GM21717 (cell line): ENCODE data around the gene APMAP.
"Not testable (repeated sequence)": the region's sequence is repeated elsewhere in the genome, so short reads cannot be mapped to it uniquely, and the experiment has no call there.

Source experiments
- ATAC-seq: cut with Tn5 transposase; IDR thresholded peaks from one replicate; pipeline ENCODE4 v1.9.1; 2021; ENCODE audit warnings: mild to moderate bottlenecking, moderate library complexity; ENCODE audit not compliant: unreplicated experiment

The APMAP gene

DNA sequence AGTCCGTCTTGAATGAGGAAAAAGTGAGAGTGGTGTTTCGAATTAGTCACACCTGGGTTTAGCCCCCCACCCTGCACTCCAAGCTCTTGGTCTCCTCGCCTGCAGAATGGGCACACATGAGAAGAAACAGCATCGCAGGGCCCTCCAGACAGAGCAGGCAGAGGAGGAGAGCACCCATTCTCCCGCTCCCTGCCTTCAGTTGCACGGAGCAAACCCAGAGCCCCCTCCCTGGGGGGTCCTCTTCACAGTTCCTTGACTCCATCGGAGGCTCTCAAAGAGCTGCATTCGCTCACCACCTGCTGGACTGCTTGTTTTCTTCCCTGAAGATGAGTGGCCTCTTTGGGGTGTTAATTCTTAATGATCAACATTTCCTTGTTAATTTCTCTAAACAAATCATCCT lies 38.4 kb downstream of the APMAP start:
- no peak for ATAC-seq

DNA sequence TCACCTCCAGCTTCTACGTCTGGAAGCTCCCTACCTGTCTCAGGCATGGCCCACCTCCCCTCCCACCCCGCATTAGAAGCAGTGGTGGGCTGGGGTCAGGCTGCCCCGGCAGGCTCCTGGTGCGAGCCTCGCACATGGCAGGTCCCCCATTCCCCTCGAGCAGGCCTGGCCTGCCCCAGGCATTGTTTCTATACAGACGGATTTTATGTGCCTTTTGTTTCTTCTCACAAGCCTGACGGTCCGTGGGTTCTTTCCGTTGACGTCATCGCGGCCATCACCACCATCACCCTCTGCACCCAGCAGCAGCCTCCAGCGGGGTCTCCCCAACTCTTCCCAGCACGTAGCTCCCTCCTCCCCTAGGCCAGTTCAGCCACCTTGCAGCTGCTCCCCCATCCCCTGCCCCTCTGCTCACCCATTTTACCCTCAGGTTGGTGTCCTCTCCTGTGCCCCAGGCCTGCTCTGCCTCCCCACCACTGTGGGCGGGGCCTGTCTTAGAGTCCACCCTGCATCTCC lies 38.9 kb downstream of the APMAP start:
- no peak for ATAC-seq

DNA sequence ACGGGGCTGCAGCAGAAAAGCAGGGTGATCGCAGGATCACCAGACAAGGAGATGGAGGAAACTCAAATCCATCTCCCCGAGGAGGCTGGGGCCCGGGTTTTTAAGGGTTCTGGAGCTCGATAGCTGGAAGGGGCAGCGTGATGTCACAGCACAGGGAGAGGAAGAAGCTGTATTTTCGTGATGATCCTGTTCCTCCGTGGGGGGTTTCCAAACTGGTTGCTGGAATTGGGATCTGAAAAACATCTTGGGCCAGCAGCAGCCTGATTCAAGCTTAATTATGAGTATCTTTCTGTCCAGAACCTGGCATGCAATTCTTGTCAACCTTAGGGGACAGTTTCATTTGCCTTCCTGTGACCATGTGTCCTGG lies 39.4 kb downstream of the APMAP start:
- ATAC-seq: no peak

DNA sequence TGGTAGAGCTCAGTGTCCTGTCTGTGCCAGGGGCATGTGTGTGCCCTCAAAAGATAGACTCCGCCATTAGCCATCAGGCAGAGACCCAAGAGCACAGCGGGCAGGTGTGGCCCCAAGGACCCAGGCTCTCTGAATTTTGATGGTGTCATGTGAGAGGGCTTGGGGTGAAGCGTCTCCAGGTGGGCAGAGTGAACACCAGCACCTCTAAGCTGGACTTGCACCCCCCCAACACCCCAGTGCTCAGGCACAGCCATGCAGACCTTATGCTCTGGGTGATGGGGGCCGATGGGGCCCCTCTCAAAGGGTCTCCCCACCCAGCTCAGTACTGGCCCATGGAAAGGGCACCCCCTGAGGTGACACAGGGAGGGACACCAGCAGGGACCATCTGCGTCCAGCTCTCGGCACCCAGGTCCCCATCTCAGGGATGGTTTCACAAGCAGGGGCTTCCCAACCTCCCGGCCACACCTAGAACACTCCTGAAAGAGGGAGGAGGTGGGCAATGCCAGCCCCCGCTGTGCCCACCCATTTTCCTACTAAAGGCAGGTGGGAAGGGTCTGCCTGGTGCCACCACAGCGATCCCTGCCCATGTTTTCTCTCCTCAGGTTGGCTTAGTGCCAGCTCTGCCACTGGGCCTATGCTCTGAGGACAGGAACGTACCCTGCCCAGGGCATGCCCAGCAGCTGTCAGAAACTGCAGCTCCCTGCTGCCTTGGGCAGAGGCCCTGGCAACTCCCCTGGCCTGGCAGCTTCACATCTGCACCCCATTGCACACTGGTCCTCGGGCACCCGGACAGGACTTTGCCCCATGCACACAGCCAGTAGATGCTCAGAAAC lies 40.0 kb downstream of the APMAP start:
- ATAC-seq: no peak

DNA sequence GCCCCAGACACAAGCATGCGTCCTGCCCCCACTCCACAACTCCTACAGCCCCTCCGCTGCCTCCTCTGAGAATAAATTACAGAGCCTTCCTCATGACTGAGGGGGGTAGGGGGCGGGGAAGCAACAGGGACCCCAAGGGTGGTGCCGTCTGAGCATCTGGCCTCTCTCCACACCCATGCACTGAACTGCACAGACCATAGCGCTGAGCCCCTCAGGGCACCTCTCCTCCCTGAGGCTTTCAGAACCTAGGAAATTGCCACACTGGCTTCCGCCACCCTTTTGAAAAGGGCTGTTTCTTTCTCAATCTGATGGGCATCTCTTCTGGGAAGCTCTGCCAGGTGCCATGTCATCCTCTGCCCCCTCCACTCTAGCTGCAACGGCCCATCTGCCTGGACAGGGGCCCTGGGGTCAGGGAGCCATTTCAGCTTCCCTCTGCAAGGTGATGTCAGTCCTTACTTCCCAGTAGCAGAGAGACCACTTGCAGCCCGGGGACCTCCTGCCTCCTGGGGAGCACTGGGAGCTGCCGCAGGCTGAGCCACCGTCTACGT lies 40.9 kb downstream of the APMAP start:
- ATAC-seq: no peak

DNA sequence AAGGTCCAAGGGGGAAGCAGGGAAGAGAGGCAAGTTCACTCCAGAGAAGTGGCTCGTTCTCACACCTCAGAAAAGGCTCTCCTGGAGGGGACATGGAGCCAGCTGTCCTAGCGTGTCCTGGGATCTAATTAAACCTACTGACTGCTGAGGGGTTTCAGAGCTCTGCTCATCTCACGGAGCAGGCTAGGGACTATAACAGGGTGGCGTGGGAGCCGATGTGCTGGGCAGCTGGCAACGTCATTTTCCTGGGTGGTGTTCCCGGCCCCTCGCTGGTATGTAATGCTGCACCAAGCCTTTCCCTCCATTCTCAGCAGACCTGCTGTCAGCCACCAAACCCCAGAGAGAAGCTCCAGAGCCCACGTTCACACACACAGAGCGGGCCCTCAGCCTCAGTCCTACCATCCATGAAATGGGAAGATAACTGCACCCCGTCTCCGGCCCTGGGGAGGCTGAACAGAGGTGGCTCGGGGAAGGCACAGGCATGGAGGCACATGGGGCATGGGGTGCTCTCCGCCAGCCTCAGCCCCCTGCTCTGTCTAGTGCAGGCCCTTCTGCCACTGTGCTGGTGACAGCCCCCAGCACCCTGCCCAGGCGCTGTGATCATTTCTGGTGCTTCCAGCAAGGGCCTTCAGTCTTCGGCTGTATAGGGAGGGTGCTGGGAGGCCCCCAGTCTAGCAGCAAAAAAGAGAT lies 41.6 kb downstream of the APMAP start:
- no peak for ATAC-seq

DNA sequence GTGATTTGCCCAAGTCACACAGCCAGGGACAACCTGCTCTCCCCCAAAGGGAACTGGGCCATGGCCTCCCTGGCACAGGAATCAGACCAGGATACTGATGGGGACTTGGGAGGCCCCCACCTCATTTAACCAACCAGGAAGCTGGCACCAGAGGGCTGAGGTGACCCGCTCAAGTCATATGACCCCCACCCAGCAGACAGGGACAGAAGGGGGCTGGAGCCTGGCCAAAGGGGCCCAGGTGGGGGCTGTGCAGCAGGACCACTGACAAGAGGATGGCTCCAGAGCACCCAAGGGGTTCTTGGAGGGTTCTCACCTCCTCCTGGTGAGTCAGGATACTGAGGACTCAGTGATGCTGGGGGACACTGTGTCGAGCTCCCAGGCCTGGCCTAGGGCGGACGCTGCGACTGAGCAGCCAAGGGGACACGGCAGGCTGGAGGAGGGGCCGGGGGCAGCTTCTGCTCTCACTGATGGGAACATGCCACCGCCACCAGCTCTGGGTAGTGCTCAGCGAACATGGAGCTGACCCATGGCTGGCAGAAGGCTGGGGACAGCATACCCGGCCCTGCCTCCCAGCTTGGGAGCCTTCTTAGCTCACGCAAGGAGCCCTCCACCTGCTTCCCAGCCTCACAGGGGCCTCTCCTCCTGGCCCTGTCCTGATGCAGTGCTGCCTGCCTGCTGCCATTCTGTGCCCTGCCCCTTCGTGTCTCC lies 42.3 kb downstream of the APMAP start:
- ATAC-seq: no peak

DNA sequence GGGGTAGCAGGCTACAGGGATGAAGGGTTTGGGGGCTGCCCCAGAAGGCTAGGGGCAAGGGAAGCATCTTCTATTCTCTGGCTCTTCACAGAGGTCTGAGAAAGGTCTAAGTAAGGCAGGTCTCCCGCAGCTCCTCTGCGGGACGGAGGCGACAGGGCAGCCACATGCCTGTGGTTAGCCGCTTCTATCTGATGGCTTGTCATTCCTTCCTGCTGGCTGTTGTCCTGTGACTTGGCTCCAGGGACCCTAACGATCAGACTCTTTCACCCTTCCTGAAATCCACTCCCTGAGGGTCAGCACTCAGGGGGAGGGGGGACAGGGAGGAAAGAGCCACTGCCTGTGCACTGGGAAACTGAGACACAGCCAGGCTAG lies 42.8 kb downstream of the APMAP start:
- ATAC-seq: no peak

DNA sequence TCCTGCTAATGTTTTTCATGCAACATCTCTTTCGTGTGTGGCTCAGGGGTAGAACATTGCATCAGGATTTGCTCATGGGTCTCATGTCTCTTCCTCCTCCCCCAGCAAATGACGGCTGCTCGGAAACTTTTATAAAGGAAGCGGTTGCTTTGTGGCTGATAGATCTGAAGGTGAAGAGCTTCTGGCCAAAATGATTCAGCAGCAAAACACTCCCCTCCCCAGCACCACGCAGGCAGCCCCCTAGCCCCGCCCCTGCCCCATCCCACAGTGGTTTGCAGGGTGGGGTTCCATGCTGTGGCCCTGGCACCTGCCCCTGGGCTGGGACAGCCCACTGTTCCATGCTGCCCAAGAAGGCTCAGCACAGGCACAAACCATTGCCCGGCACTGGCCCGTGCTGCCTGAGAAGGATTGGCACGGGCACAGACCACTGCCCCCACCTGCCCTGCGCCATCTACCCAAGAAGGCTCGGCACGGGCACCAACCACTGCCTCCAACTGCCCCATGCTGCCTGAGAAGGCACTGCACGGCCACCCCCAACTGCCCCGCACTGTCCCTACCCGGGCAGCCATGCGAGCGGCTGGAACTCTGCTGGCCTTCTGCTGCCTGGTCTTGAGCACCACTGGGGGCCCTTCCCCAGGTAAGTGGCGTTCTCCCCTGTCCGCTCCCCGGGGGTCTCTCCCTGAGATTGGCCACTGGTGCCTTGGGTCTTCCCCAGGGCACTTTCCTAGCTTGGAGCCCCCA lies 43.4 kb downstream of the APMAP start, which contains the start of gene CST7:
Gene CST7, plus strand, starts transcription at position 331 of the 741 bp plus-strand sequence. Its CDS starts 237 bp downstream, at position 568.
- ATAC-seq: no peak

DNA sequence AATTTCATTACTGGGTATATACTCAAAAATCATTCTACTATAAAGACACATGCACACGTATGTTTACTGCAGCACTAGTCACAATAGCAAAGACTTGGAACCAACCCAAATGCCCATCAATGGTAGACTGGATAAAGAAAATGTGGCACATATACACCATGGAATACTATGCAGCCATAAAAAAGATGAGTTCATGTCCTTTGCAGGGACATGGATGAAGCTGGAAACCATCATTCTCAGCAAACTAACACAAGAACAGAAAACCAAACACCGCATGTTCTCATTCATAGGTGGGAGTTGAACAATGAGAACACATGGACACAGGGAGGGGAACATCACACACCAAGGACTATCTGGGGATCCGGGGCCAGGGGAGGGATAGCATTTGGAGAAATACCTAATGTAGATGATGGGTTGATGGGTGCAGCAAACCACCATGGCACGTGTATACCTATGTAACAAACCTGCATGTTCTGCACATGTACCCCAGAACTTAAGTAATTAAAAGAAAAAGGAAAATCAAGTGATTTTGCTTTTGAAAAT lies 44.1 kb downstream of the APMAP start:
- ATAC-seq: not testable (repeated sequence)

DNA sequence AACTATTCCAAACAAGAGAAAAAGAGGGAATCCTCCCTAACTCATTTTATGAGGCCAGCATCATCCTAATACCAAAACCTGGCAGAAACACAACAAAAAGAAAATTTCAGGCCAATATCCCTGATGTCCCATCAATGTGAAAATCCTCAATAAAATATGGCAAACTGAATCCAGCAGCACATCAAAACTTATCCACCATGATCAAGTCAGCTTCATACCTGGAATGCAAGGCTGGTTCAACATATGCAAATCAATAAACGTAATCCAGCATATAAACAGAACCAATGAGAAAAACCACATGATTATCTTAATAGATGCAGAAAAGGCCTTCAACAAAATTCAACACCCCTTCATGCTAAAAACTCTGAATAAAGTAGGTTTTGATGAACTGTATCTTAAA lies 46.2 kb downstream of the APMAP start:
- not testable (repeated sequence) for ATAC-seq

DNA sequence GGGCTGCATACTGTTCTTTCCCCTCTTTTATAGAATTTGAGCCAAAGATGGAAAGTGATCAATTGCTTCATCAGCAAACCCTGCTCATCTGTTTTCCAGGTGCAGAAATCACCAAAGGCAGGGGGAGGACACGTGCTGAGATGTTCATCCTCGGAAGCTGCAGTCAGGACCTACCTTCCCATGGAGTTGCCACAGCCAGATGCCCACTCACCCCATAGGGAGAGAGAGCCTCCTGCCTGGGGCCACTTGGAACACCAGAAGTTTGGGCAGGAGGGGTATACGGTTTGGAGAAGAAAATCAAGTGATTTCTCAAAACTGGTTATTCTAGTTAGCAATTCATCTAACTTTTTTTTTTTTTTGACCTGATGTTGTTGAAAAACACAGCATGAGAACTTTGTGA lies 48.8 kb downstream of the APMAP start:
- no peak for ATAC-seq

DNA sequence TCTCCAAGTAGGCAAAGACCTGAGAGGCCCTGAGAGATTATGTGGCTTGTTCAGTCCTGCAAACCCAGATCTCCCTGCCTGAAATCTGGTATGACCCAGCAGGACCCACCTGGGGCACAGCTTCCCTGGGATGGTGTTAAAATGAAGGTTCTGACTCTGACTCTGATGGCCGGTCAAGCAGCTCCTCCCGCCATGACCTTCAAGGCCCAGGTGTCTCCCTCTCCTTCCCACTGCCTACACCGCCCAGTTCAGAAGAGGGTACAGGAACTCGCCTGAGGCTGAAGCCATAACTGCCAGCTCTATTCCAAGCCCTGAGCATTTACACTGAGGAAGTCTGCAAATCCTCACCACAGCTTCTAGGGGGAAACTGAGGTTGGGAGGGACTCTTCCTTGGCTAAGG lies 49.4 kb downstream of the APMAP start:
- no peak for ATAC-seq

DNA sequence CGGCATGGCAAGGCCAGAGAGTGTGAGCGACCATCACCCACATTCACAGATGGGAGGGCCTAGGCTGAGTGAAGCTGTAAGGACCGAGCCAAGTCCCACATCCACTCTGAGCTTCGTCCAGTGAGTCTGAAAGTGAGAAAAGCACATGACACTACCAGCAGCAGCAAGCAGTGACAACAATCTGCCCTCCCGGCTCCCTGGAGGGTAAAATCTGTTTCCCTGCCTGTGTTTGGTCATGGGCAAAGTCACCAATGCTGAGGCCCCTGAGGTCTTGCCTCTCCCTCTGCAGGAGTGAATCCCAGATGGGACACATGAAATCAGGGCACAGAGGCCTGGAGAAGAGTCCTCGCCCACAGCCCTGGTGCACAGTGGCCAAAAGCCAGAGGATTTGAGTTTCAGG lies 49.9 kb downstream of the APMAP start:
- no peak for ATAC-seq

DNA sequence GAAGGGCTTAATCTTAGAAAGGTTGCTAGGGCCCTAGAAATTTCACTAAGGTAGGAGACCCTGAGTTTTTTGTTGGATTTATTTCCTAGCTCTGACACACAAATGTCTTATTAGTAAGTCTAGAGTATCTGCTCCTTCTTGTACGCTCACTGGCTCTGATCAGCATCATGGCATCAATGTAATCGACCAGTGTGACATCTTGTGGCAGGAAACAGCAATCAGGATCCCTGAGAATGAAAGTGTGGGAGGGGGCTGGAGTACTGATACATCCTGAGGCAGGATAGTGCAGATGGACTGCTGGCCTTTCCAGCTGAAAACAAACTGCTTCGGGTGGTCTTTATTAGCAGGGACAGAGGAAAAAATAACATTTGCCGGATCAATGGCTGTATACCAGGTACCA lies 53.5 kb downstream of the APMAP start:
- ATAC-seq: no peak

DNA sequence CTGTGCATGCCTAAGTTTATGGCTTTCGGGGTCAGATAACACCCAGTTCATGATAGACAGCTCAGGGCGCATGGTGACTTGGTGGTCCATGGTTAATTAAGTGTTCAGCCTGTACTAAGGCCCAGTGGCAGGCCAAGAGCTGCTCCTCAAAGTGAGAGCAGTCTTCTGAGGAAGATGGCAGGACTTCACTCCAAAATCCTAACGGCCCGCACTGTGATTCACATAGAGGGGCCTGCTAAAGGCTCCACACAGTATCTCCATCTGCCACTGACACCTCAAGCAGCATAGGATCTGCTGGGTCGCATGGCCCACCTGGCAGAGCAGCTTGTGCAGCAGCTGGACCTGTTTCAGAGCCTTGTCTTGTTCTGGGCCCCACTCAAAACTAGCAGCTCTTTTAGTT lies 54.1 kb downstream of the APMAP start:
- no peak for ATAC-seq

DNA sequence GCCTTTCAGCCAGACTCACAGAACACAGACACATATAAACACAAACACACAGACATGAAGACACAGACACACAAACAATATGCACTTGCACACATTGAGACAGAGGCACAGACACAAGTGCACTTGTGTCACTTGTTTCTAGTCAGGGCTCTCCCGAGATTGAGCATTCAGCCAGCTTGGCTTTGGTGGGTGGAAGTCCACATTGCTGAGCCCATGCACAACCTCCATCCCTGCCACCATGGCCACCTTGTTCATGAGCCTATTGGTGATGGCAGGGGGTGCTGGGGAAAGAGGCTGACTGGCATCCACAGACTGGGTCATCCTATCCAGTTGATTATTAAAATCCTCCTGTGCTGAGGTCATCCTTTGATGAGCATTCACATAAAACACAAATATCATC lies 55.0 kb downstream of the APMAP start:
- ATAC-seq: no peak

DNA sequence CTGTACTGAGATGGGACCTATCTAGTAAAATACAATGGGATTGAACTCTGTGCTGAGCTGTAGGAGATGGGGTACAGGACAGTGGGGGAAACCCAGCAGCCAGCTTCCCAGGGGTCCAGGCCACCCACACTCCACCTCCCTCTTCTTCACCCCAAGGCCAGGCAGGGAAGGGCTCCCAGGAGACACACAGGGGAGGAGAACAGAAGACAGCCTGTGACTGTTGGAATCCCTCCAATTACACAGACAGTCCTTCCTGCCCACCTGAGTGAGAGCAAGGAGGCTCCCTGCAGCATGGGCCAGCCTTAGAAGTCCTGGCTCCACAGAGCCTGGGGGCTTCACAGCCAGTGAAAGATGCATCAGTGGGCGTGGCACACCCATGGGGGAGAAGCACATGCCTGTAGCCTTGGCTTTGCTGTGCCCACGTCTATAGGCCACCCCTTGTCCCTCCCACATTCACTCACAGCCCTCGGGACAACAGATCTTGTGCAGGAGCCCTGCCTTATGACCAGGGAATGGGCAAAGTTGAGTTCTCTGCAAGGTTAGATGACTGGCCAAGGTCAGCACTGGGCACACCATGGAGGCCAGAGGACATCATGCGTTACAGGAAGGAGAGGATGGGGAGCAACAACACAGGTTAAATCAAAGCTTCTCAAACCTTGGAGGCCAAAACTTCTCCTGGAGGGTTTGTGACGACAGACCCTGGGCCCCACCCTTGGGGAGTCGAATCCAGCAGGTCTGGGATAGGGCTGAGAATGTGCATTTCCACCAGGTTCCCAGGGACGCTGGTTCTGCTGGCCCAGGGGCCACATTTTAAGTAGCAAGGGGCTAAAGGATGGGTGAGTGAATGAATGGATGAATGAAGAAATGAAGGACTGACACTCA lies 55.8 kb downstream of the APMAP start:
- ATAC-seq: no peak

DNA sequence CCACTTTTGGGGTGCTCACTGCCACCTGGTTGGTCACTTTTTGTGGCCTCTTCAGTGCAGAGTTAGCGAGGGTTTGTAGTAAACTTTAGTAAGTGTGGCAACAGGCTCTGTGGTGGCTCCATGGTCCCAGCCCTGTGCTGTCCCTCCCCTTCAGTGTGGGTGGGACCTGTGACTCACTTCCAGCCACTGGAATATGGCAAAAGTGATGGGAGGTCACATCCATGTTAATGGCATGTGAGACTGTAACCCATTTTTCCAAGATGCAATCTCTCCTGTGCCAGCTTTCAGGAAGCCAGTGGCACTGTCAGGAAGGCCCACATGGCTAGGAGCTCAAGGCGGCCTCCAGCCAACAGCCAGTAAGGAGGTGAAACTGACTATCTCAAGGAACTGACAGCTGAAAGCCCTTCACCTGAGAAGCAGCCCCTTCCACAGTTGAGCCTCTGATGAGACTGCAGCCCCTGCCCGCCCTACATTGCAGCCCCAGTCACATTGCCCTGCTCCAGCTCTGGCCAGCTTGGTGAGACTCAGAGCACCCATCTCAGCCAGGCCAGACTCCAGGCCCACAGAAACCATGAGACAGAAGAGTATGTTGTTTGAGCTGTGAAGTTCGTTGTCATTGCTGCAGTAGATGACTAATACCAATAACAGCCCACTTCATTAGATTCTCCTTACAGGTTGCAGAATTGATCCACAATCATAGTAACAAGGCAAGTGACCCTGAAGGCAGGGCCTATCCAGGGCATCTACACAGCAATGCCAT lies 56.6 kb downstream of the APMAP start:
- no peak for ATAC-seq
